ENCODE results near the gene FAM50B.

Gene FAM50B

GRCh38 chr6:3849681-3850450 is 693 bp downstream of the FAM50B start:
- TF ChIP-seq GATA3 (IDR thresholded peaks at IDR 0.05; ENCODE audit: low read depth, low read length) = no peak
- TF ChIP-seq GATA2 (IDR thresholded peaks at IDR 0.05; ENCODE audit: low read depth, low read length) = no peak

- no peak for TF ChIP-seq GATA2 (IDR thresholded peaks at IDR 0.05; ENCODE audit: low read depth, low read length)
- no peak for TF ChIP-seq GATA3 (IDR thresholded peaks at IDR 0.05; ENCODE audit: low read depth, low read length)
Observed at GRCh38 chr6:3850451-3851203, 1.5 kb downstream of the FAM50B start.

- TF ChIP-seq GATA2 (IDR thresholded peaks at IDR 0.05; ENCODE audit: low read depth, low read length) (no peak), GATA3 (IDR thresholded peaks at IDR 0.05; ENCODE audit: low read depth, low read length) (no peak)
Observed at GRCh38 chr6:3851839-3852238, 2.7 kb downstream of the FAM50B start.

- TF ChIP-seq GATA3 (IDR thresholded peaks at IDR 0.05; ENCODE audit: low read depth, low read length) (no peak), GATA2 (IDR thresholded peaks at IDR 0.05; ENCODE audit: low read depth, low read length) (no peak)
Observed at GRCh38 chr6:3852391-3852790, 3.2 kb downstream of the FAM50B start.

- TF ChIP-seq GATA3 (IDR thresholded peaks at IDR 0.05; ENCODE audit: low read depth, low read length) (no peak), GATA2 (IDR thresholded peaks at IDR 0.05; ENCODE audit: low read depth, low read length) (no peak)
Observed at GRCh38 chr6:3855866-3856265, 6.7 kb downstream of the FAM50B start.

- TF ChIP-seq GATA2 (IDR thresholded peaks at IDR 0.05; ENCODE audit: low read depth, low read length) (no peak), GATA3 (IDR thresholded peaks at IDR 0.05; ENCODE audit: low read depth, low read length) (no peak)
Observed at GRCh38 chr6:3856576-3856975, 7.4 kb downstream of the FAM50B start.

- TF ChIP-seq GATA3 (IDR thresholded peaks at IDR 0.05; ENCODE audit: low read depth, low read length) = no peak
- TF ChIP-seq GATA2 (IDR thresholded peaks at IDR 0.05; ENCODE audit: low read depth, low read length) = no peak
Observed at GRCh38 chr6:3857468-3858456, 8.6 kb downstream of the FAM50B start.

- TF ChIP-seq GATA2 (IDR thresholded peaks at IDR 0.05; ENCODE audit: low read depth, low read length) (no peak), GATA3 (IDR thresholded peaks at IDR 0.05; ENCODE audit: low read depth, low read length) (no peak)
Observed at GRCh38 chr6:3859878-3860552, 10.8 kb downstream of the FAM50B start.

- no peak for TF ChIP-seq GATA3 (IDR thresholded peaks at IDR 0.05; ENCODE audit: low read depth, low read length)
- TF ChIP-seq GATA2 (IDR thresholded peaks at IDR 0.05; ENCODE audit: low read depth, low read length) = no peak
Observed at GRCh38 chr6:3861424-3861823, 12.3 kb downstream of the FAM50B start.

- TF ChIP-seq GATA2 (IDR thresholded peaks at IDR 0.05; ENCODE audit: low read depth, low read length) (no peak), GATA3 (IDR thresholded peaks at IDR 0.05; ENCODE audit: low read depth, low read length) (no peak)
Observed at GRCh38 chr6:3862038-3862437, 12.9 kb downstream of the FAM50B start.

- TF ChIP-seq GATA2 (IDR thresholded peaks at IDR 0.05; ENCODE audit: low read depth, low read length) (no peak), GATA3 (IDR thresholded peaks at IDR 0.05; ENCODE audit: low read depth, low read length) (no peak)
Observed at GRCh38 chr6:3865463-3865862, 16.3 kb downstream of the FAM50B start.

GRCh38 chr6:3867641-3868502 is 18.7 kb downstream of the FAM50B start:
- TF ChIP-seq GATA2 (IDR thresholded peaks at IDR 0.05; ENCODE audit: low read depth, low read length) (no peak), GATA3 (IDR thresholded peaks at IDR 0.05; ENCODE audit: low read depth, low read length) (no peak)

Data from SH-SY5Y (cell line).